Kidney (tissue), 14 donors: ENCODE data around the gene GPR78. TPM values are rescaled to one million over a fixed set of nuclear protein-coding genes. Genes with fewer than 3 reads are reported as not detected.

ENCODE experiments used
- DNase-seq, 5 donors: peaks; one replicate each; pipeline ENCODE4 v3.0.0-alpha.2; 2013 to 2020
- FAIRE-seq: peaks from 2 replicates; lab custom pipeline; 2012; peaks lifted over from hg19 to GRCh38; lab: Jason Lieb, UNC
- H3K27ac ChIP-seq, 2 donors: one replicate each; pipeline ENCODE4 v1.7.0; 2013; ENCODE audit warnings: low read depth in 2 of 2, low read length in 2 of 2, inconsistent platforms in 1 of 2
- H3K27me3 ChIP-seq: one replicate; pipeline ENCODE4 v1.7.1; 2013; ENCODE audit warnings: low read length, inconsistent platforms; ENCODE audit not compliant: control insufficient read depth, insufficient read depth
- H3K36me3 ChIP-seq, 3 donors: one replicate each; pipeline versions ENCODE4 v1.7.0 to v1.7.1; 2013; ENCODE audit warnings: low read length in 3 of 3, control low read depth in 1 of 3, inconsistent platforms in 1 of 3; ENCODE audit not compliant: insufficient read depth in 3 of 3, control insufficient read depth in 2 of 3
- H3K4me1 ChIP-seq, 3 donors: one replicate each; pipeline versions ENCODE4 v1.7.0 to v1.7.1; 2013; ENCODE audit warnings: low read length in 3 of 3, inconsistent platforms in 1 of 3, low read depth in 1 of 3; ENCODE audit not compliant: control insufficient read depth in 2 of 3, insufficient read depth in 2 of 3
- H3K4me3 ChIP-seq, 3 donors: one replicate each; pipeline versions ENCODE4 v1.7.0 to v1.8.1; 2013; ENCODE audit warnings: low read length in 3 of 3, control low read depth in 1 of 3, inconsistent platforms in 1 of 3
- H3K9ac ChIP-seq, 3 donors: one replicate each; pipeline versions ENCODE4 v1.7.0 to v1.7.1; 2013; ENCODE audit warnings: low read length in 3 of 3, control low read depth in 1 of 3, inconsistent platforms in 1 of 3
- H3K9me3 ChIP-seq, 3 donors: one replicate each; pipeline versions ENCODE4 v1.7.0 to v1.7.1; 2013; ENCODE audit warnings: low read length in 3 of 3, control low read depth in 1 of 3, inconsistent platforms in 1 of 3; ENCODE audit not compliant: control insufficient read depth in 2 of 3, insufficient read depth in 1 of 3
- CTCF ChIP-seq: IDR thresholded peaks from 3 replicates; pipeline ENCODE4 v1.5.1; 2012; ENCODE audit warnings: mild to moderate bottlenecking, moderate library complexity, borderline replicate concordance; ENCODE audit not compliant: insufficient read depth; ENCODE audit errors: extremely low read depth
- intact Hi-C: fragments of 100-400 bp; cut with DNase I; formaldehyde crosslinking; loops from one replicate; pipeline ENCODE4 v1.11.1; 2022
- polyA plus RNA-seq: library from polyadenylated mRNA; stranded (reverse); fragments of 350-450 nt; fragmentation: Illumina TruSeq; extraction: RNeasy Lipid Tissue Mini Kit (QIAGEN cat#74804); gene quantifications from one replicate; pipeline ENCODE4 v1.2.3, GENCODE V29; 2014; ENCODE audit warnings: low read depth, low replicate concordance; ENCODE audit not compliant: insufficient read depth
- total RNA-seq: library from RNA; stranded (reverse); fragmentation: NEBNext Ultra II Directional; extraction: Animal tissue kit (Norgen Biotek cat#: 25700); gene quantifications from one replicate; pipeline ENCODE4 v1.2.1, GENCODE V29; 2021
- donor health status: control.
- donor health status: control.
- donor health status: control.
- donor health status: control.
- donor health status: control.
- donor health status: DM: yes; HTN: yes; CAD: no.
- donor health status: Normal renal cell carcinoma (clear cell type).

The GPR78 gene
- total and polyA plus RNA-seq, 2 donors from 2014 or later = not detected

GRCh38 chr4:8591626-8592365, 11.6 kb downstream of the GPR78 start:
- intact Hi-C loops = loop anchor here (5.0 kb wide), 1 partner anchor 124 kb away; no protein-coding TSS in a partner anchor
- H3K4me3 ChIP-seq = no peak overlapping the region
- peak in 1 of 5 donors; percentile 58 for DNase-seq
- no peak for TF ChIP-seq CTCF
- no peak overlapping the region for H3K9ac ChIP-seq
- FAIRE-seq = no peak
- peaks cover 0 to 5% (median 0%) of the 10 kb centered on the region in 3 donors for H3K4me1 ChIP-seq
- H3K27me3 ChIP-seq = peaks cover 3% of the 10 kb centered on the region
- no peaks in the 10 kb centered on the region for H3K36me3 ChIP-seq
- H3K9me3 ChIP-seq = no peaks in the 10 kb centered on the region
- H3K27ac ChIP-seq = no peak overlapping the region

GRCh38 chr4:8592366-8593263, 12.4 kb downstream of the GPR78 start, which contains the start of gene CPZ:
TSS of gene CPZ (plus strand) at chr4:8592765. CDS start at chr4:8592834, 69 bp downstream.
- TF ChIP-seq CTCF = no peak
- Histone ChIP-seq H3K36me3 (no peaks in the 10 kb centered on the region), H3K4me3 (peak within 1 kb of the TSS in 1 of 3 donors; percentile 20), H3K27me3 (peaks cover 3% of the 10 kb centered on the region), H3K9ac (no peak within 1 kb of the TSS), H3K4me1 (peaks cover 0 to 5% (median 0%) of the 10 kb centered on the region in 3 donors), H3K27ac (no peak within 1 kb of the TSS), H3K9me3 (no peaks in the 10 kb centered on the region)
- DNase-seq (peak; percentile 70 to 90 (median 82)), FAIRE-seq (no peak)
- intact Hi-C loops = loop anchor here (5.0 kb wide), 1 partner anchor 125 kb away; no protein-coding TSS in a partner anchor

- TF ChIP-seq CTCF = no peak
- intact Hi-C loops = loop anchor here (5.0 kb wide), 1 partner anchor 126 kb away; no protein-coding TSS in a partner anchor
- peak overlapping the region in 1 of 3 donors; percentile 20 for H3K4me3 ChIP-seq
These were observed 13.3 kb downstream of the GPR78 start for GRCh38 chr4:8593264-8594096.

More at GRCh38 chr4:8593264-8594096, 13.3 kb downstream of the GPR78 start:
- DNase-seq = peak; percentile 17 to 74 (median 43)
- H3K27ac ChIP-seq = no peak overlapping the region
- H3K9me3 ChIP-seq = no peaks in the 10 kb centered on the region
- FAIRE-seq = no peak
- H3K9ac ChIP-seq = no peak overlapping the region
- peaks cover 0 to 5% (median 0%) of the 10 kb centered on the region in 3 donors for H3K4me1 ChIP-seq
- no peaks in the 10 kb centered on the region for H3K36me3 ChIP-seq
- H3K27me3 ChIP-seq = peaks cover 3% of the 10 kb centered on the region
